WERI-Rb-1 (cell line): ENCODE results near the gene IMP3.
A peak's percentile ranks its signal among the peaks of the same experiment; 100 is the strongest.
"Not testable (repeated sequence)": the region's sequence is repeated elsewhere in the genome, so short reads cannot be mapped to it uniquely, and the experiment has no call there.

Source experiments
- DNase-seq: peaks from one replicate; pipeline ENCODE4 v3.0.0-alpha.2; 2020
- H3K27ac ChIP-seq: fragments of 250-450 bp; sonication (Bioruptor Pico); 2 replicates; pipeline ENCODE4 v1.5.1; 2020; ENCODE audit warnings: mild to moderate bottlenecking, moderate library complexity
- H3K27me3 ChIP-seq: fragments of 250-450 bp; sonication (Bioruptor Pico); 2 replicates; pipeline ENCODE4 v1.5.1; 2021; ENCODE audit warnings: mild to moderate bottlenecking, low read depth, moderate library complexity; ENCODE audit not compliant: insufficient read depth, severe bottlenecking
- H3K36me3 ChIP-seq: fragments of 250-450 bp; sonication (Bioruptor Pico); 2 replicates; pipeline ENCODE4 v1.5.1; 2020; ENCODE audit warnings: mild to moderate bottlenecking, moderate library complexity
- H3K4me3 ChIP-seq: 2 replicates; pipeline ENCODE4 v1.5.1; 2011; ENCODE audit warnings: low read depth, mild to moderate bottlenecking, control low read depth, low read length
- H3K9me3 ChIP-seq: fragments of 250-450 bp; sonication (Bioruptor Pico); 2 replicates; pipeline ENCODE4 v1.5.1; 2021; ENCODE audit warnings: mild to moderate bottlenecking, moderate library complexity; ENCODE audit not compliant: severe bottlenecking
- TF ChIP-seq, protein P1 (sequence below): IDR thresholded peaks from 2 replicates; pipeline ENCODE4 v1.5.1; 2011; ENCODE audit warnings: low read depth, mild to moderate bottlenecking, control low read depth, inconsistent platforms, low read length

IMP3 gene, protein sequence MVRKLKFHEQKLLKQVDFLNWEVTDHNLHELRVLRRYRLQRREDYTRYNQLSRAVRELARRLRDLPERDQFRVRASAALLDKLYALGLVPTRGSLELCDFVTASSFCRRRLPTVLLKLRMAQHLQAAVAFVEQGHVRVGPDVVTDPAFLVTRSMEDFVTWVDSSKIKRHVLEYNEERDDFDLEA

GRCh38 chr15:75639709-75640482 is at the start of gene IMP3:
Gene IMP3, minus strand, starts transcription at chr15:75640224. Its CDS starts 56 bp downstream, at chr15:75640168.
- peak; percentile 95 for DNase-seq
- Histone ChIP-seq H3K27ac (peak within 1 kb of the TSS; percentile 93), H3K36me3 (peaks cover 16% of the 10 kb centered on the region), H3K4me3 (peak within 1 kb of the TSS; percentile 58), H3K9me3 (no peaks in the 10 kb centered on the region), H3K27me3 (no peaks in the 10 kb centered on the region)
- TF ChIP-seq, protein P1, sequence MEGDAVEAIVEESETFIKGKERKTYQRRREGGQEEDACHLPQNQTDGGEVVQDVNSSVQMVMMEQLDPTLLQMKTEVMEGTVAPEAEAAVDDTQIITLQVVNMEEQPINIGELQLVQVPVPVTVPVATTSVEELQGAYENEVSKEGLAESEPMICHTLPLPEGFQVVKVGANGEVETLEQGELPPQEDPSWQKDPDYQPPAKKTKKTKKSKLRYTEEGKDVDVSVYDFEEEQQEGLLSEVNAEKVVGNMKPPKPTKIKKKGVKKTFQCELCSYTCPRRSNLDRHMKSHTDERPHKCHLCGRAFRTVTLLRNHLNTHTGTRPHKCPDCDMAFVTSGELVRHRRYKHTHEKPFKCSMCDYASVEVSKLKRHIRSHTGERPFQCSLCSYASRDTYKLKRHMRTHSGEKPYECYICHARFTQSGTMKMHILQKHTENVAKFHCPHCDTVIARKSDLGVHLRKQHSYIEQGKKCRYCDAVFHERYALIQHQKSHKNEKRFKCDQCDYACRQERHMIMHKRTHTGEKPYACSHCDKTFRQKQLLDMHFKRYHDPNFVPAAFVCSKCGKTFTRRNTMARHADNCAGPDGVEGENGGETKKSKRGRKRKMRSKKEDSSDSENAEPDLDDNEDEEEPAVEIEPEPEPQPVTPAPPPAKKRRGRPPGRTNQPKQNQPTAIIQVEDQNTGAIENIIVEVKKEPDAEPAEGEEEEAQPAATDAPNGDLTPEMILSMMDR = no peak

GRCh38 chr15:75689429-75689828 is 49.4 kb upstream of the IMP3 start:
- H3K4me3 ChIP-seq, DNase-seq, H3K27me3 ChIP-seq, H3K27ac ChIP-seq, H3K9me3 ChIP-seq: not testable (repeated sequence)
- peaks cover 54% of the 10 kb centered on the region for H3K36me3 ChIP-seq

GRCh38 chr15:75688831-75689230 is 48.8 kb upstream of the IMP3 start:
- DNase-seq = no peak
- Histone ChIP-seq H3K9me3 (no peaks in the 10 kb centered on the region), H3K36me3 (peaks cover 58% of the 10 kb centered on the region), H3K27me3 (no peaks in the 10 kb centered on the region), H3K4me3 (no peak overlapping the region), H3K27ac (no peak overlapping the region)
- TF ChIP-seq, protein P1 = no peak

GRCh38 chr15:75688278-75688557 is 48.2 kb upstream of the IMP3 start:
- Histone ChIP-seq H3K9me3 (no peaks in the 10 kb centered on the region), H3K4me3 (no peak overlapping the region), H3K27me3 (no peaks in the 10 kb centered on the region), H3K27ac (no peak overlapping the region), H3K36me3 (peaks cover 60% of the 10 kb centered on the region)
- TF ChIP-seq, protein P1 = no peak
- no peak for DNase-seq

DNA sequence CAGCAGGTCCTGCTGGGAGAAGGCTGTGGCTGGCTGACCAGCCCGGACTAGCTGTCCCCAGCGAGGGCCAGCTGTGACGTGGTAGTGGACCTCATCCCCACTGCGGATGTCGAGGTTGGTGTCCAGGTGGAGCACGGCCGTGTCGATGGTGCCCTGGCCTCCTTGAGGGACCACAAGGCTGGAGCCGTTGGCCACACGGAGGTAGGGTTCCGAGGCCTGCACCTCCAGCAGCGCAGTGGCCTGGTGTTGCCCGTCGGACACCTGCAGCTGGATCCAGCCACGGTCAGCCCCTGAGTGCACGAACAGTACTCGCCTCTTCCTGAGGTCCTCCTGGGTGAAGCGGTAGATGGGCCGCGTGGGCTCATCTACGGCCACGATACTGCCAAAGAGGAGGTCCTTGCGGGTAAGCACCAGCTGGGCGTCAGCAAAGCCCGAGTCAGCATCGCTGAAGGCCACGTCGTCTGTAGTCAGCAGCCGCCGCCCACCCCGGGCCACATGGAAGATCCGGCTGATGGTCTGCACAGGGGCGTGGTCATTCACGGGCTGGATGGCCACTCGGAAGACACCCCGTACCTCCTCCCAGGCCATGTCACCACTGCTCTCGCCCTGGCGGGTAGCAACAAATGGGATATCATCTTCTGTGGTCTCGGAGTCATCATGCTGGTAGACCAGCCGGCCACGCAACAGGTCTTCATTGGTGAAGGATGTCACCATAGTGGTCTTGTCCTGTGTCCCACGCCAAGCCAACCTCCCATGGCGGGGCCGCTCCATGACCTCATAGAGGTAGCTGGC is 47.7 kb upstream of the IMP3 start:
- DNase-seq = no peak
- no peak overlapping the region for H3K4me3 ChIP-seq
- no peaks in the 10 kb centered on the region for H3K27me3 ChIP-seq
- peaks cover 61% of the 10 kb centered on the region for H3K36me3 ChIP-seq
- TF ChIP-seq, protein P1 = no peak
- H3K9me3 ChIP-seq = no peaks in the 10 kb centered on the region
- no peak overlapping the region for H3K27ac ChIP-seq

GRCh38 chr15:75686212-75686642 is 46.2 kb upstream of the IMP3 start:
- H3K27ac ChIP-seq, H3K27me3 ChIP-seq: not testable (repeated sequence)

More at GRCh38 chr15:75686212-75686642, 46.2 kb upstream of the IMP3 start:
- not testable (repeated sequence) for H3K4me3 ChIP-seq, H3K9me3 ChIP-seq
- TF ChIP-seq, protein P1 = peak; percentile 72
- DNase-seq = peak; percentile 92
- peaks cover 64% of the 10 kb centered on the region for H3K36me3 ChIP-seq
